Activated CD8-positive, alpha-beta T cell treated with anti-CD3 and anti-CD28 coated beads for 36 hours (primary cell): ENCODE measurements around the gene NT5M. TPM values are rescaled to one million over a fixed set of nuclear protein-coding genes. Genes with fewer than 3 reads are reported as not detected.

Experiments
- ATAC-seq: fragments of 200-7000 bp; cut with Tn5 transposase; one replicate; pipeline ENCODE4 v1.10.0; 2021; ENCODE audit warnings: mild to moderate bottlenecking, moderate library complexity
- CTCF ChIA-PET: fragments of 350-600 bp; sonication (Branson Sonifier 250); formaldehyde crosslinking; loops from one replicate; lab custom pipeline; 2021; ENCODE audit warnings: antibody characterized with exemption; lab: Charles Lee
- POLR2A ChIA-PET: fragments of 350-600 bp; sonication (Branson Sonifier 250); formaldehyde crosslinking; loops from one replicate; lab custom pipeline; 2021; ENCODE audit warnings: antibody characterized with exemption; lab: Charles Lee
- DNase-seq: peaks from one replicate; pipeline ENCODE4 v3.0.0-alpha.2; 2020
- H3K27ac Mint-ChIP-seq: one replicate; pipeline ENCODE4 v1.8.0; 2021; ENCODE audit warnings: mild to moderate bottlenecking, mixed read lengths
- H3K27me3 Mint-ChIP-seq: one replicate; pipeline ENCODE4 v1.8.0; 2021; ENCODE audit warnings: mixed read lengths
- H3K36me3 Mint-ChIP-seq: one replicate; pipeline ENCODE4 v1.8.0; 2021; ENCODE audit warnings: low read depth, mixed read lengths
- H3K4me1 Mint-ChIP-seq: one replicate; pipeline ENCODE4 v1.8.0; 2021; ENCODE audit warnings: low read depth, mixed read lengths
- H3K4me3 Mint-ChIP-seq: one replicate; pipeline ENCODE4 v1.8.0; 2021; ENCODE audit warnings: mild to moderate bottlenecking, moderate library complexity, mixed read lengths
- H3K9me3 Mint-ChIP-seq: one replicate; pipeline ENCODE4 v1.8.0; 2021; ENCODE audit warnings: mixed read lengths
- intact Hi-C: fragments of 100-400 bp; cut with micrococcal nuclease; formaldehyde crosslinking; loops from one replicate; pipeline ENCODE4 v1.10.0; 2022
- total RNA-seq, 2 experiments: library from RNA; stranded (reverse); gene quantifications; one replicate each; pipeline ENCODE4 v1.2.3, GENCODE V29; 2021
- TF ChIP-seq, protein P1 (sequence below): fragments of 200-600 bp; IDR thresholded peaks from one replicate; pipeline ENCODE4 v1.8.0; 2022; ENCODE audit warnings: antibody characterized with exemption, mild to moderate bottlenecking

NT5M gene
- total RNA-seq, 2 experiments from 2014 or later = 8.3 to 9.4 TPM

DNA sequence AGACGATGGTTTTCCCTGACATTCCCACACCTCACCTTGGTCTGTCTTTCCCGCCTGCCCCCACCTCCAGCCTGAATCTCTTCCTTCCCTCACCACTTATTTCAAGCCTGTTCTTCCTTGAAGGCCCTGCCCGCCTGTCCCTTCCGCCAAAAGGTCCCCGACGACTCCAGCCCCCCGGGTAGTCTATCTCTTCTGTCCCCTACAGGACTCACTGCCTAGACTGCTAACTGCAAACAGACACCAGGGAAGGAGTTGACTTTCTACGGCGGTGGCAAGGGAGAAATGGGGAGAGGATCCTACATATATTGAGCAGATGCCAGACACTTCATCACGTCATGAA is 53.7 kb downstream of the NT5M start:
- intact Hi-C loops = loop anchor here (1.0 to 10.0 kb wide), 2 partner anchors 83 to 138 kb away; partner anchors contain the start of gene RASD1
- Mint-ChIP-seq H3K9me3 (peaks cover 10% of the 10 kb centered on the region), H3K4me1 (no peaks in the 10 kb centered on the region), H3K36me3 (no peaks in the 10 kb centered on the region), H3K27ac (no peak overlapping the region), H3K27me3 (no peaks in the 10 kb centered on the region), H3K4me3 (no peak overlapping the region)
- DNase-seq = no peak
- ATAC-seq = no peak
- TF ChIP-seq, protein P1, sequence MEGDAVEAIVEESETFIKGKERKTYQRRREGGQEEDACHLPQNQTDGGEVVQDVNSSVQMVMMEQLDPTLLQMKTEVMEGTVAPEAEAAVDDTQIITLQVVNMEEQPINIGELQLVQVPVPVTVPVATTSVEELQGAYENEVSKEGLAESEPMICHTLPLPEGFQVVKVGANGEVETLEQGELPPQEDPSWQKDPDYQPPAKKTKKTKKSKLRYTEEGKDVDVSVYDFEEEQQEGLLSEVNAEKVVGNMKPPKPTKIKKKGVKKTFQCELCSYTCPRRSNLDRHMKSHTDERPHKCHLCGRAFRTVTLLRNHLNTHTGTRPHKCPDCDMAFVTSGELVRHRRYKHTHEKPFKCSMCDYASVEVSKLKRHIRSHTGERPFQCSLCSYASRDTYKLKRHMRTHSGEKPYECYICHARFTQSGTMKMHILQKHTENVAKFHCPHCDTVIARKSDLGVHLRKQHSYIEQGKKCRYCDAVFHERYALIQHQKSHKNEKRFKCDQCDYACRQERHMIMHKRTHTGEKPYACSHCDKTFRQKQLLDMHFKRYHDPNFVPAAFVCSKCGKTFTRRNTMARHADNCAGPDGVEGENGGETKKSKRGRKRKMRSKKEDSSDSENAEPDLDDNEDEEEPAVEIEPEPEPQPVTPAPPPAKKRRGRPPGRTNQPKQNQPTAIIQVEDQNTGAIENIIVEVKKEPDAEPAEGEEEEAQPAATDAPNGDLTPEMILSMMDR = no peak
- ChIA-PET CTCF (interaction anchor here (0.6 to 5.7 kb wide), 20 partner anchors 8 to 291 kb away, joined by 3 to 65 read pairs (median 4); partner anchors contain the start of genes PEMT and RASD1), POLR2A (no interaction called here)

DNA sequence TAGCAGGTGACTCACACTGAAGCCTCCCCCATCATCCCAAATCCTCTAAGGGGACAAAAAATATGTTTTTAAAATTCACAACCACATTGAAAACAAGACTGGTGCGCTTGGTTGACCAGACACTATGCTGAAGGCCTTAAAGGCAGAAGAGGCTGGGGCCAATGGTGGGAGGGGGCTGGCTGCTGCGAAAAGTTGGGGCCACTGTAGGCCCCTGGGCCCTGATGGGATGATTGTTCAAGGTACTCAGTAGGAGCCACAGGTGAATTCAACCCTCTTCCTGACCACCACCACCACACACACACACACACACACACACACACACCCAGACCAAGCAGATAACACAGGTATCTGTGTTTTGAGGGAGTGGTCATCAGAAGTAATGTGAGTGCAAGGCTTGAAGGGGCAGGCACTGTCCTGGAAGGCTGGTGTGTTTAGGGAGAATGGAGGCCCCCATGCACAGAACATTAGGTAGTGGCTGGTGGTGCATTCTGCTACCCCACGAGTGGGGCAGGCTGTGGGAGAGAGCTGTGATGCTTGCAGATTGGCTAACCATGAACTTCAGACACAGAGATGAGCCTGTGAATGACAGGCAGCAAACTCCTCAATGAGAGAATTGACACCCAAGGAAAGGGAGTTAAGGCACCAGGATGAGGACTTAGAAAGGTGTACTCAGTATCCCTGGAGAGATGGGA is 55.0 kb downstream of the NT5M start:
- intact Hi-C loops = loop anchor here (10.0 kb wide), 1 partner anchor 137 kb away; the partner anchor contains the start of gene RASD1
- Mint-ChIP-seq H3K27ac (no peak overlapping the region), H3K27me3 (no peaks in the 10 kb centered on the region), H3K4me3 (no peak overlapping the region), H3K36me3 (no peaks in the 10 kb centered on the region), H3K9me3 (peaks cover 10% of the 10 kb centered on the region), H3K4me1 (peaks cover 2% of the 10 kb centered on the region)
- TF ChIP-seq, protein P1 = no peak
- ATAC-seq = no peak
- ChIA-PET POLR2A (no interaction called here), CTCF (interaction anchor here (1.1 kb wide), 1 partner anchor 126 kb away, joined by 3 read pairs; no protein-coding TSS in a partner anchor)
- DNase-seq = no peak

DNA sequence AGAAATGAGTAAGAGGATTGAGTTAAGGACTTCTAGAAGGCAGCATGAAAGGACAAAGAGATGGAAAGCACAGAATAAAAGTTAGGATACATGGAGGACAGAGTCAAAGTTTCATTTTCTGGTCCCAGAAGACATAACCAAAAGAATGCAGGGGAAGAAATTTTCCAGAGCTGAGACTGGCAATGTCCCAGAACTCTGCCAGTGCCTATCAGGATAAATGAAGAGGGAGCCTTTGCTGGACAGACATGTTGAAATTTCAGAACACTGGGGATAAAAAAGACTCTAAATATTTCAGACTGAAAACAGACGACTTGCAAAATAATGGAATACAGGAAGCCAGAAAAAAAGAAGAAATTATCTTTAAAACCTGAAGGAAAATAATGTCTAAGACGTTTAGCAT is 55.7 kb downstream of the NT5M start:
- ChIA-PET POLR2A (interaction anchor here (0.8 kb wide), 1 partner anchor 10 kb away, joined by 3 read pairs; no protein-coding TSS in a partner anchor), CTCF (interaction anchor here (1.1 to 1.9 kb wide), 2 partner anchors 125 to 211 kb away, joined by 3 to 4 read pairs; no protein-coding TSS in a partner anchor)
- intact Hi-C loops = loop anchor here (10.0 kb wide), 1 partner anchor 136 kb away; the partner anchor contains the start of gene RASD1
- ATAC-seq (no peak), DNase-seq (no peak)
- H3K4me3 Mint-ChIP-seq = no peak overlapping the region
- H3K27ac Mint-ChIP-seq = no peak overlapping the region
- TF ChIP-seq, protein P1 = no peak
- H3K27me3 Mint-ChIP-seq = no peaks in the 10 kb centered on the region
- no peaks in the 10 kb centered on the region for H3K36me3 Mint-ChIP-seq
- H3K9me3 Mint-ChIP-seq = peaks cover 10% of the 10 kb centered on the region
- peaks cover 5% of the 10 kb centered on the region for H3K4me1 Mint-ChIP-seq

DNA sequence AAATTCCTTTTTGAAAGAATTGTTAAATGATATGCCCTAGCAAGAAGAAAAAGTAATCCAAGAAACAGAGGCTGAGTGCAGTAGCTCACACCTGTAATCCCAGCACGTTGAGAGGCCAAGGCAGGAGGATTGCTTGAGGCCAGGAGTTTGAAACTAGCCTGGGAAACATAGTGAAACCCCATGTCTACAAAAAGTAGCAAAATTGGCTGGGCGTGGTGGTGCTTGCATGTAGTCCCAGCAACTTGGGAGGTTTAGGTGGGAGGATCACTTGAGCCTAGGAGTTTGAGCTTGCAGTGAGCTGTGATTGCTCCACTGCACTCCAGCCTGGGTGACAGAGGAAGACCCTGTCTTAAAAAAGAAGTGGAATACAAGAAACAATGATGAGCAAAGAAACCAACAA is 56.1 kb downstream of the NT5M start:
- Mint-ChIP-seq H3K9me3 (peaks cover 10% of the 10 kb centered on the region), H3K36me3 (no peaks in the 10 kb centered on the region), H3K27me3 (no peaks in the 10 kb centered on the region), H3K4me1 (peaks cover 5% of the 10 kb centered on the region), H3K4me3 (no peak overlapping the region), H3K27ac (no peak overlapping the region)
- TF ChIP-seq, protein P1 = no peak
- POLR2A ChIA-PET = interaction anchor here (0.8 kb wide), 1 partner anchor 10 kb away, joined by 3 read pairs; no protein-coding TSS in a partner anchor
- intact Hi-C loops = loop anchor here (10.0 kb wide), 1 partner anchor 136 kb away; the partner anchor contains the start of gene RASD1
- CTCF ChIA-PET = interaction anchor here (1.1 to 1.9 kb wide), 2 partner anchors 125 to 211 kb away, joined by 3 to 4 read pairs; no protein-coding TSS in a partner anchor
- DNase-seq (no peak), ATAC-seq (no peak)
